HepG2 (cell line): Measurements from ENCODE around the gene PLEKHA6. TPM values are rescaled to one million over a fixed set of nuclear protein-coding genes. Genes with fewer than 3 reads are reported as not detected.
A peak's percentile ranks its signal among the peaks of the same experiment; 100 is the strongest.

Experiments
- CBX1 ChIP-seq: IDR thresholded peaks from one replicate; pipeline ENCODE4 v1.6.1; 2016; ENCODE audit warnings: antibody characterized with exemption, low read depth
- ETV5 ChIP-seq: IDR thresholded peaks from 2 replicates; pipeline ENCODE4 v1.6.1; 2018; ENCODE audit warnings: missing biosample characterization, missing genetic modification reagents, inconsistent platforms, borderline replicate concordance
- FOSL1 ChIP-seq: sonication (generic); formaldehyde crosslinking; IDR thresholded peaks from 2 replicates; pipeline ENCODE4 v1.9.0; 2021; ENCODE audit warnings: missing genetic modification reagents, borderline replicate concordance
- NAIF1 ChIP-seq: sonication (generic); formaldehyde crosslinking; IDR thresholded peaks from 2 replicates; pipeline ENCODE4 v1.5.0; 2020; ENCODE audit warnings: mild to moderate bottlenecking, missing genetic modification reagents, borderline replicate concordance
- NFYC ChIP-seq: IDR thresholded peaks from 2 replicates; pipeline ENCODE4 v1.6.1; 2016; ENCODE audit warnings: missing genetic modification reagents, missing compliant biosample characterization
- NR2F1 ChIP-seq, 2 experiments: fragments of 450-650 bp in 1 of 2; formaldehyde crosslinking in 1 of 2; IDR thresholded peaks; 2 replicates each; pipeline versions ENCODE4 v1.5.0 to v1.6.1; 2016 to 2020; ENCODE audit warnings: mild to moderate bottlenecking in 1 of 2, missing compliant biosample characterization in 1 of 2, missing genetic modification reagents in 1 of 2, moderate library complexity in 1 of 2
- ZBTB1 ChIP-seq: sonication (generic); formaldehyde crosslinking; IDR thresholded peaks from 2 replicates; pipeline ENCODE4 v1.4.0; 2020; ENCODE audit warnings: missing genetic modification reagents, borderline replicate concordance
- ZHX2 ChIP-seq, 2 experiments: sonication (generic) in 1 of 2; formaldehyde crosslinking in 1 of 2; IDR thresholded peaks; 2 replicates each; pipeline versions ENCODE4 v1.6.1 to v1.9.0; 2014 to 2022; ENCODE audit warnings: antibody characterized with exemption in 1 of 2, borderline replicate concordance in 1 of 2, inconsistent platforms in 1 of 2, low read depth in 1 of 2, missing genetic modification reagents in 1 of 2
- ZNF138 ChIP-seq: sonication (generic); formaldehyde crosslinking; IDR thresholded peaks from 2 replicates; pipeline ENCODE4 v1.5.0; 2020; ENCODE audit warnings: mild to moderate bottlenecking, low read depth, missing genetic modification reagents
- ZNF143 ChIP-seq: sonication (generic); formaldehyde crosslinking; IDR thresholded peaks from 2 replicates; pipeline ENCODE4 v1.4.0; 2020; ENCODE audit warnings: missing genetic modification reagents
- ZNF296 ChIP-seq: sonication (generic); formaldehyde crosslinking; conservative IDR thresholded peaks from 2 replicates; pipeline ENCODE4 v1.5.0; 2020; ENCODE audit warnings: mild to moderate bottlenecking, missing genetic modification reagents
- ZNF333 ChIP-seq: sonication (generic); formaldehyde crosslinking; IDR thresholded peaks from 2 replicates; pipeline ENCODE4 v1.4.0; 2020; ENCODE audit warnings: mild to moderate bottlenecking, missing genetic modification reagents, borderline replicate concordance
- ZNF335 ChIP-seq: sonication (generic); formaldehyde crosslinking; IDR thresholded peaks from 2 replicates; pipeline ENCODE4 v1.4.0; 2020; ENCODE audit warnings: missing genetic modification reagents
- ZNF382 ChIP-seq: sonication (generic); formaldehyde crosslinking; IDR thresholded peaks from 2 replicates; pipeline ENCODE4 v1.5.0; 2020; ENCODE audit warnings: missing genetic modification reagents, mild to moderate bottlenecking, borderline replicate concordance
- ZNF414 ChIP-seq: sonication (generic); formaldehyde crosslinking; IDR thresholded peaks from 2 replicates; pipeline ENCODE4 v1.5.0; 2020; ENCODE audit warnings: missing genetic modification reagents
- ZNF441 ChIP-seq: sonication (generic); formaldehyde crosslinking; IDR thresholded peaks from 2 replicates; pipeline ENCODE4 v1.7.0; 2021; ENCODE audit warnings: missing genetic modification reagents, borderline replicate concordance
- ZNF546 ChIP-seq: sonication (generic); formaldehyde crosslinking; conservative IDR thresholded peaks from 2 replicates; pipeline ENCODE4 v1.8.1; 2023; ENCODE audit warnings: mild to moderate bottlenecking, missing genetic modification reagents
- ZNF564 ChIP-seq: sonication (generic); formaldehyde crosslinking; IDR thresholded peaks from 2 replicates; pipeline ENCODE4 v1.8.1; 2023; ENCODE audit warnings: mild to moderate bottlenecking, missing genetic modification reagents
- ZNF703 ChIP-seq: sonication (generic); formaldehyde crosslinking; IDR thresholded peaks from 2 replicates; pipeline ENCODE4 v1.5.1; 2020; ENCODE audit warnings: missing genetic modification reagents, mild to moderate bottlenecking, moderate library complexity, borderline replicate concordance
- ZNF773 ChIP-seq: sonication (generic); formaldehyde crosslinking; IDR thresholded peaks from 2 replicates; pipeline ENCODE4 v1.4.0; 2020; ENCODE audit warnings: missing genetic modification reagents, borderline replicate concordance
- ZNF816 ChIP-seq: sonication (generic); formaldehyde crosslinking; IDR thresholded peaks from 2 replicates; pipeline ENCODE4 v1.8.0; 2022; ENCODE audit warnings: missing genetic modification reagents, mild to moderate bottlenecking, borderline replicate concordance
- polyA plus RNA-seq, 8 experiments: library from polyadenylated mRNA; depleted of rRNA in 3 of 8; stranded (reverse) in 7 of 8; unstranded in 1 of 8; fragments of >200 nt; fragmentation: Illumina TruSeq in 4 of 8; extraction: Trizol in 4 of 8; gene quantifications; 2 replicates each; pipeline versions ENCODE4 v1.2.1 to v1.2.3, GENCODE V29; 2011 to 2016; ENCODE audit warnings: low read depth in 4 of 8, missing spikeins in 1 of 8, mixed read lengths in 1 of 8; ENCODE audit not compliant: insufficient read depth in 1 of 8
- total RNA-seq, 5 experiments: library from RNA; depleted of rRNA; stranded (reverse); fragments of >200 nt; fragmentation: Illumina TruSeq; extraction: Trizol; gene quantifications; 2 replicates each; pipeline ENCODE4 v1.2.3, GENCODE V29; 2016; ENCODE audit warnings: low read depth in 1 of 5

The PLEKHA6 gene
- total and polyA plus RNA-seq, 2 of the 13 experiments (the other 11 are each of a cell fraction or from before 2014, with no cell fraction given), result 5.3 to 11.4 TPM

- TF ChIP-seq ZBTB1 (CRISPR knock-in tag) (no peak), NR2F1 (CRISPR knock-in tag; IDR thresholded peaks at IDR 0.05) (peak in 1 of 2 experiments; percentile 51; a peak in 1 of 4 replicates), NFYC (CRISPR knock-in tag) (no peak), ZHX2 (IDR thresholded peaks at IDR 0.05; ENCODE audit: low read depth) (0 out of 2 replicates have a peak, but pooled peaks have one; percentile 13), ZHX2 (CRISPR knock-in tag; IDR thresholded peaks at IDR 0.05; ENCODE audit: borderline replicate concordance) (no peak), ZNF546 (CRISPR knock-in tag) (no peak), ZNF816 (CRISPR knock-in tag) (no peak), ZNF414 (CRISPR knock-in tag) (peak; percentile 68; the same call in 1 of the 2 replicates), ZNF143 (no peak), ZNF335 (CRISPR knock-in tag) (no peak), ETV5 (CRISPR knock-in tag) (peak; percentile 47; the same call in 1 of the 2 replicates), ZNF773 (no peak), CBX1 (peak; percentile 35), FOSL1 (CRISPR knock-in tag) (no peak), ZNF382 (CRISPR knock-in tag) (no peak), ZNF703 (CRISPR knock-in tag) (no peak), ZNF138 (no peak), ZNF564 (CRISPR knock-in tag) (peak; percentile 87; the same call in 1 of the 2 replicates), ZNF441 (CRISPR knock-in tag) (peak; percentile 84; the same call in 1 of the 2 replicates), NAIF1 (CRISPR knock-in tag) (no peak), ZNF333 (CRISPR knock-in tag) (no peak), ZNF296 (no peak)
These were observed 18.3 kb upstream of the PLEKHA6 start (continued) for GRCh38 chr1:204377800-204378668.
